ENCODE results near the gene PPP2R5E.

The PPP2R5E gene

GRCh38 chr14:63492391-63492790 is 50.8 kb downstream of the PPP2R5E start:
- Histone ChIP-seq H3K9me3 (ENCODE audit: control insufficient read depth in 2 of 2, low read length in 2 of 2) (no peaks in the 10 kb centered on the region), H3K27me3 (ENCODE audit: control insufficient read depth in 1 of 2, insufficient read depth in 2 of 2, low read length in 2 of 2) (no peaks in the 10 kb centered on the region), H3K4me3 (ENCODE audit: low read length in 2 of 2) (no peak overlapping the region), H3K27ac (ENCODE audit: low read length) (peak overlapping the region; percentile 2), H3K4me1 (ENCODE audit: control insufficient read depth, insufficient read depth, low read length) (peaks cover 11% of the 10 kb centered on the region), H3K9ac (ENCODE audit: low read length in 2 of 2) (no peak overlapping the region), H3K36me3 (ENCODE audit: control insufficient read depth in 2 of 2, insufficient read depth in 2 of 2, low read length in 2 of 2) (no peaks in the 10 kb centered on the region)

- no peak overlapping the region for H3K4me3 ChIP-seq (ENCODE audit: low read length in 2 of 2)
- H3K27ac ChIP-seq (ENCODE audit: low read length) = no peak overlapping the region
- H3K36me3 ChIP-seq (ENCODE audit: control insufficient read depth in 2 of 2, insufficient read depth in 2 of 2, low read length in 2 of 2) = no peaks in the 10 kb centered on the region
- H3K4me1 ChIP-seq (ENCODE audit: control insufficient read depth, insufficient read depth, low read length) = peaks cover 8% of the 10 kb centered on the region
- no peaks in the 10 kb centered on the region for H3K27me3 ChIP-seq (ENCODE audit: control insufficient read depth in 1 of 2, insufficient read depth in 2 of 2, low read length in 2 of 2)
- no peaks in the 10 kb centered on the region for H3K9me3 ChIP-seq (ENCODE audit: control insufficient read depth in 2 of 2, low read length in 2 of 2)
- H3K9ac ChIP-seq (ENCODE audit: low read length in 2 of 2) = no peak overlapping the region
These were observed 55.5 kb downstream of the PPP2R5E start for GRCh38 chr14:63487724-63488123.

GRCh38 chr14:63486738-63487137 is 56.4 kb downstream of the PPP2R5E start:
- H3K27ac ChIP-seq (ENCODE audit: low read length) = no peak overlapping the region
- no peak overlapping the region for H3K9ac ChIP-seq (ENCODE audit: low read length in 2 of 2)
- H3K9me3 ChIP-seq (ENCODE audit: control insufficient read depth in 2 of 2, low read length in 2 of 2) = no peaks in the 10 kb centered on the region
- H3K27me3 ChIP-seq (ENCODE audit: control insufficient read depth in 1 of 2, insufficient read depth in 2 of 2, low read length in 2 of 2) = no peaks in the 10 kb centered on the region
- no peak overlapping the region for H3K4me3 ChIP-seq (ENCODE audit: low read length in 2 of 2)
- H3K36me3 ChIP-seq (ENCODE audit: control insufficient read depth in 2 of 2, insufficient read depth in 2 of 2, low read length in 2 of 2) = no peaks in the 10 kb centered on the region
- H3K4me1 ChIP-seq (ENCODE audit: control insufficient read depth, insufficient read depth, low read length) = peaks cover 3% of the 10 kb centered on the region

GRCh38 chr14:63483315-63483714 is 59.9 kb downstream of the PPP2R5E start:
- no peaks in the 10 kb centered on the region for H3K36me3 ChIP-seq (ENCODE audit: control insufficient read depth in 2 of 2, insufficient read depth in 2 of 2, low read length in 2 of 2)
- no peaks in the 10 kb centered on the region for H3K27me3 ChIP-seq (ENCODE audit: control insufficient read depth in 1 of 2, insufficient read depth in 2 of 2, low read length in 2 of 2)
- H3K9ac ChIP-seq (ENCODE audit: low read length in 2 of 2) = no peak overlapping the region
- H3K4me1 ChIP-seq (ENCODE audit: control insufficient read depth, insufficient read depth, low read length) = peaks cover 3% of the 10 kb centered on the region
- H3K9me3 ChIP-seq (ENCODE audit: control insufficient read depth in 2 of 2, low read length in 2 of 2) = no peaks in the 10 kb centered on the region
- no peak overlapping the region for H3K27ac ChIP-seq (ENCODE audit: low read length)
- no peak overlapping the region for H3K4me3 ChIP-seq (ENCODE audit: low read length in 2 of 2)

- H3K4me3 ChIP-seq (ENCODE audit: low read length in 2 of 2) = no peak overlapping the region
- H3K27me3 ChIP-seq (ENCODE audit: control insufficient read depth in 1 of 2, insufficient read depth in 2 of 2, low read length in 2 of 2) = no peaks in the 10 kb centered on the region
- H3K9me3 ChIP-seq (ENCODE audit: control insufficient read depth in 2 of 2, low read length in 2 of 2) = no peaks in the 10 kb centered on the region
- H3K4me1 ChIP-seq (ENCODE audit: control insufficient read depth, insufficient read depth, low read length) = peaks cover 3% of the 10 kb centered on the region
- no peak overlapping the region for H3K9ac ChIP-seq (ENCODE audit: low read length in 2 of 2)
- H3K36me3 ChIP-seq (ENCODE audit: control insufficient read depth in 2 of 2, insufficient read depth in 2 of 2, low read length in 2 of 2) = no peaks in the 10 kb centered on the region
- H3K27ac ChIP-seq (ENCODE audit: low read length) = no peak overlapping the region
These were observed 62.6 kb downstream of the PPP2R5E start for GRCh38 chr14:63480599-63480998.

GRCh38 chr14:63478437-63478852 is 64.7 kb downstream of the PPP2R5E start:
- Histone ChIP-seq H3K9me3 (ENCODE audit: control insufficient read depth in 2 of 2, low read length in 2 of 2) (no peaks in the 10 kb centered on the region), H3K9ac (ENCODE audit: low read length in 2 of 2) (no peak overlapping the region), H3K4me3 (ENCODE audit: low read length in 2 of 2) (no peak overlapping the region), H3K27ac (ENCODE audit: low read length) (no peak overlapping the region), H3K27me3 (ENCODE audit: control insufficient read depth in 1 of 2, insufficient read depth in 2 of 2, low read length in 2 of 2) (no peaks in the 10 kb centered on the region), H3K36me3 (ENCODE audit: control insufficient read depth in 2 of 2, insufficient read depth in 2 of 2, low read length in 2 of 2) (no peaks in the 10 kb centered on the region), H3K4me1 (ENCODE audit: control insufficient read depth, insufficient read depth, low read length) (peaks cover 2% of the 10 kb centered on the region)

GRCh38 chr14:63478010-63478409 is 65.2 kb downstream of the PPP2R5E start:
- Histone ChIP-seq H3K4me3 (ENCODE audit: low read length in 2 of 2) (peak overlapping the region in 1 of 2 donors; percentile 9), H3K27me3 (ENCODE audit: control insufficient read depth in 1 of 2, insufficient read depth in 2 of 2, low read length in 2 of 2) (no peaks in the 10 kb centered on the region), H3K27ac (ENCODE audit: low read length) (no peak overlapping the region), H3K9ac (ENCODE audit: low read length in 2 of 2) (no peak overlapping the region), H3K4me1 (ENCODE audit: control insufficient read depth, insufficient read depth, low read length) (no peaks in the 10 kb centered on the region), H3K9me3 (ENCODE audit: control insufficient read depth in 2 of 2, low read length in 2 of 2) (no peaks in the 10 kb centered on the region), H3K36me3 (ENCODE audit: control insufficient read depth in 2 of 2, insufficient read depth in 2 of 2, low read length in 2 of 2) (no peaks in the 10 kb centered on the region)

GRCh38 chr14:63477556-63477955 is 65.6 kb downstream of the PPP2R5E start:
- Histone ChIP-seq H3K4me1 (ENCODE audit: control insufficient read depth, insufficient read depth, low read length) (no peaks in the 10 kb centered on the region), H3K9me3 (ENCODE audit: control insufficient read depth in 2 of 2, low read length in 2 of 2) (no peaks in the 10 kb centered on the region), H3K27ac (ENCODE audit: low read length) (no peak overlapping the region), H3K27me3 (ENCODE audit: control insufficient read depth in 1 of 2, insufficient read depth in 2 of 2, low read length in 2 of 2) (no peaks in the 10 kb centered on the region), H3K9ac (ENCODE audit: low read length in 2 of 2) (no peak overlapping the region), H3K36me3 (ENCODE audit: control insufficient read depth in 2 of 2, insufficient read depth in 2 of 2, low read length in 2 of 2) (no peaks in the 10 kb centered on the region), H3K4me3 (ENCODE audit: low read length in 2 of 2) (no peak overlapping the region)

GRCh38 chr14:63475761-63476160 is 67.4 kb downstream of the PPP2R5E start:
- H3K4me3 ChIP-seq (ENCODE audit: low read length in 2 of 2) = no peak overlapping the region
- no peak overlapping the region for H3K27ac ChIP-seq (ENCODE audit: low read length)
- no peaks in the 10 kb centered on the region for H3K9me3 ChIP-seq (ENCODE audit: control insufficient read depth in 2 of 2, low read length in 2 of 2)
- H3K36me3 ChIP-seq (ENCODE audit: control insufficient read depth in 2 of 2, insufficient read depth in 2 of 2, low read length in 2 of 2) = no peaks in the 10 kb centered on the region
- no peaks in the 10 kb centered on the region for H3K4me1 ChIP-seq (ENCODE audit: control insufficient read depth, insufficient read depth, low read length)
- no peaks in the 10 kb centered on the region for H3K27me3 ChIP-seq (ENCODE audit: control insufficient read depth in 1 of 2, insufficient read depth in 2 of 2, low read length in 2 of 2)
- no peak overlapping the region for H3K9ac ChIP-seq (ENCODE audit: low read length in 2 of 2)

- no peaks in the 10 kb centered on the region for H3K4me1 ChIP-seq (ENCODE audit: control insufficient read depth, insufficient read depth, low read length)
- H3K9ac ChIP-seq (ENCODE audit: low read length in 2 of 2) = no peak overlapping the region
- no peak overlapping the region for H3K27ac ChIP-seq (ENCODE audit: low read length)
- no peaks in the 10 kb centered on the region for H3K27me3 ChIP-seq (ENCODE audit: control insufficient read depth in 1 of 2, insufficient read depth in 2 of 2, low read length in 2 of 2)
- H3K4me3 ChIP-seq (ENCODE audit: low read length in 2 of 2) = no peak overlapping the region
- H3K36me3 ChIP-seq (ENCODE audit: control insufficient read depth in 2 of 2, insufficient read depth in 2 of 2, low read length in 2 of 2) = no peaks in the 10 kb centered on the region
- no peaks in the 10 kb centered on the region for H3K9me3 ChIP-seq (ENCODE audit: control insufficient read depth in 2 of 2, low read length in 2 of 2)
These were observed 68.3 kb downstream of the PPP2R5E start for GRCh38 chr14:63474844-63475243.

GRCh38 chr14:63474111-63474510 is 69.1 kb downstream of the PPP2R5E start:
- H3K4me1 ChIP-seq (ENCODE audit: control insufficient read depth, insufficient read depth, low read length) = no peaks in the 10 kb centered on the region
- no peaks in the 10 kb centered on the region for H3K27me3 ChIP-seq (ENCODE audit: control insufficient read depth in 1 of 2, insufficient read depth in 2 of 2, low read length in 2 of 2)
- no peaks in the 10 kb centered on the region for H3K36me3 ChIP-seq (ENCODE audit: control insufficient read depth in 2 of 2, insufficient read depth in 2 of 2, low read length in 2 of 2)
- no peak overlapping the region for H3K4me3 ChIP-seq (ENCODE audit: low read length in 2 of 2)
- H3K27ac ChIP-seq (ENCODE audit: low read length) = no peak overlapping the region
- no peak overlapping the region for H3K9ac ChIP-seq (ENCODE audit: low read length in 2 of 2)
- H3K9me3 ChIP-seq (ENCODE audit: control insufficient read depth in 2 of 2, low read length in 2 of 2) = no peaks in the 10 kb centered on the region

All from stomach smooth muscle (tissue), 2 donors.